ENCODE measurements around the gene CFAP46.

DNA sequence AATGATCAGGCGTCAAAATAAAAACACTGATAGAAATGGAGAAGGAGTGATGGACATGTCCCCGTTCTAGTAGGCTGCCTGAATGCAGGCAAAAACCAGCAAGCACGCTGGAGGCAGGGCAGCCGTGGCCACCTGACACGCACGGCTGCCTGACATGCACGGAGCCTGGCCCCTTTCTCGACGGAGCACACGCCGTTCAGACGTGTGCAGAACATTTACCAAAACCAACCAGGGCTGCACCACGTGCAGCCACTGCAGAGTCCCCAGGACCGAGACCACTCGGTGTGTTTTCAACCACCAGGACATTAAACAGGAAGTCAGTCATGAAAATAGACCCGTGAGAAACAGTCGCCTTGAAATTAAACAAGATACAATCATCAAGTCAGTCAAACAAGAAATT lies 94.5 kb downstream of the CFAP46 start:
- TF ChIP-seq, protein P1, sequence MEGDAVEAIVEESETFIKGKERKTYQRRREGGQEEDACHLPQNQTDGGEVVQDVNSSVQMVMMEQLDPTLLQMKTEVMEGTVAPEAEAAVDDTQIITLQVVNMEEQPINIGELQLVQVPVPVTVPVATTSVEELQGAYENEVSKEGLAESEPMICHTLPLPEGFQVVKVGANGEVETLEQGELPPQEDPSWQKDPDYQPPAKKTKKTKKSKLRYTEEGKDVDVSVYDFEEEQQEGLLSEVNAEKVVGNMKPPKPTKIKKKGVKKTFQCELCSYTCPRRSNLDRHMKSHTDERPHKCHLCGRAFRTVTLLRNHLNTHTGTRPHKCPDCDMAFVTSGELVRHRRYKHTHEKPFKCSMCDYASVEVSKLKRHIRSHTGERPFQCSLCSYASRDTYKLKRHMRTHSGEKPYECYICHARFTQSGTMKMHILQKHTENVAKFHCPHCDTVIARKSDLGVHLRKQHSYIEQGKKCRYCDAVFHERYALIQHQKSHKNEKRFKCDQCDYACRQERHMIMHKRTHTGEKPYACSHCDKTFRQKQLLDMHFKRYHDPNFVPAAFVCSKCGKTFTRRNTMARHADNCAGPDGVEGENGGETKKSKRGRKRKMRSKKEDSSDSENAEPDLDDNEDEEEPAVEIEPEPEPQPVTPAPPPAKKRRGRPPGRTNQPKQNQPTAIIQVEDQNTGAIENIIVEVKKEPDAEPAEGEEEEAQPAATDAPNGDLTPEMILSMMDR (conservative IDR thresholded peaks at IDR 0.05 in 1 of 2, IDR thresholded peaks at IDR 0.05 in 1 of 2; ENCODE audit: extremely low read depth in 1 of 2, insufficient read depth in 1 of 2, low read depth in 1 of 2, low read length in 2 of 2) = no peak
- no peak for TF ChIP-seq EZH2 (IDR thresholded peaks at IDR 0.05; ENCODE audit: borderline replicate concordance, low read length)
